Stimulated activated CD4-positive, alpha-beta T cell treated with anti-CD3 and anti-CD28 coated beads, Interleukin-15, amount 100 ng/mL, for 1 hour (primary cell): Measurements from ENCODE around the gene RIMBP2.
"Not testable (repeated sequence)": the region's sequence is repeated elsewhere in the genome, so short reads cannot be mapped to it uniquely, and the experiment has no call there.

Source experiments
- DNase-seq, 2 donors: peaks; one replicate each; pipeline ENCODE4 v3.0.0-alpha.2; 2020; ENCODE audit warnings: low read depth in 1 of 2, low spot score in 1 of 2

RIMBP2 gene

GRCh38 chr12:130706311-130706710 lies 9.8 kb downstream of the RIMBP2 start:
- DNase-seq: no peak

- DNase-seq: no peak
These were observed 10.8 kb downstream of the RIMBP2 start for GRCh38 chr12:130705178-130705822.

GRCh38 chr12:130704606-130705005 lies 11.5 kb downstream of the RIMBP2 start:
- DNase-seq: no peak

GRCh38 chr12:130703733-130704375 lies 12.2 kb downstream of the RIMBP2 start:
- no peak for DNase-seq

GRCh38 chr12:130702966-130703732 lies 12.9 kb downstream of the RIMBP2 start:
- DNase-seq: no peak

- DNase-seq: no peak
These were observed 14.7 kb downstream of the RIMBP2 start for GRCh38 chr12:130701402-130701744.

GRCh38 chr12:130700492-130701401 lies 15.4 kb downstream of the RIMBP2 start:
- no peak for DNase-seq

GRCh38 chr12:130698106-130698505 lies 18.0 kb downstream of the RIMBP2 start:
- DNase-seq: no peak

GRCh38 chr12:130696379-130697100 lies 19.6 kb downstream of the RIMBP2 start:
- no peak for DNase-seq

GRCh38 chr12:130695061-130695460 lies 21.0 kb downstream of the RIMBP2 start:
- no peak for DNase-seq

- no peak for DNase-seq
These were observed 26.4 kb downstream of the RIMBP2 start for GRCh38 chr12:130689408-130690405.

GRCh38 chr12:130688999-130689398 lies 27.1 kb downstream of the RIMBP2 start:
- DNase-seq: not testable (repeated sequence)

- no peak for DNase-seq
These were observed 28.0 kb downstream of the RIMBP2 start for GRCh38 chr12:130687796-130688778.

- no peak for DNase-seq
These were observed 28.9 kb downstream of the RIMBP2 start for GRCh38 chr12:130687190-130687589.

GRCh38 chr12:130686511-130686991 lies 29.5 kb downstream of the RIMBP2 start:
- DNase-seq: no peak

GRCh38 chr12:130685850-130686249 lies 30.2 kb downstream of the RIMBP2 start:
- DNase-seq: no peak

GRCh38 chr12:130685250-130685787 lies 30.8 kb downstream of the RIMBP2 start:
- DNase-seq: no peak

GRCh38 chr12:130683811-130684210 lies 32.3 kb downstream of the RIMBP2 start:
- no peak for DNase-seq
